Glutamatergic neuron (in vitro differentiated cells): ENCODE measurements around the gene PRKCA. TPM values are rescaled to one million over a fixed set of nuclear protein-coding genes. Genes with fewer than 3 reads are reported as not detected.

Source experiments
- DNase-seq: peaks from one replicate; pipeline ENCODE4 v3.0.0; 2022
- H3K27ac Mint-ChIP-seq: one replicate; pipeline ENCODE4 v1.8.0; 2020; ENCODE audit warnings: mild to moderate bottlenecking, mixed read lengths, inconsistent platforms; ENCODE audit not compliant: unreplicated experiment
- H3K27me3 Mint-ChIP-seq: one replicate; pipeline ENCODE4 v1.8.0; 2020; ENCODE audit warnings: mild to moderate bottlenecking, moderate library complexity, mixed read lengths, inconsistent platforms; ENCODE audit not compliant: unreplicated experiment
- H3K36me3 Mint-ChIP-seq: one replicate; pipeline ENCODE4 v1.8.0; 2020; ENCODE audit warnings: mild to moderate bottlenecking, mixed read lengths, inconsistent platforms; ENCODE audit not compliant: unreplicated experiment
- H3K4me1 Mint-ChIP-seq: one replicate; pipeline ENCODE4 v1.8.0; 2020; ENCODE audit warnings: mild to moderate bottlenecking, low read depth, mixed read lengths, inconsistent platforms; ENCODE audit not compliant: unreplicated experiment
- H3K4me3 Mint-ChIP-seq: one replicate; pipeline ENCODE4 v1.8.0; 2020; ENCODE audit warnings: mild to moderate bottlenecking, mixed read lengths, inconsistent platforms; ENCODE audit not compliant: unreplicated experiment
- H3K9me3 Mint-ChIP-seq: one replicate; pipeline ENCODE4 v1.8.0; 2020; ENCODE audit warnings: mild to moderate bottlenecking, moderate library complexity, mixed read lengths, inconsistent platforms; ENCODE audit not compliant: unreplicated experiment
- total RNA-seq: library from RNA; stranded (reverse); fragmentation: NEBNext Ultra II Directional; extraction: Animal tissue kit (Norgen Biotek cat#: 25700); gene quantifications from one replicate; pipeline ENCODE4 v1.2.1, GENCODE V29; 2021; ENCODE audit not compliant: unreplicated experiment
- TF ChIP-seq, protein P1 (sequence below): fragments of 200-600 bp; sonication (generic); IDR thresholded peaks from one replicate; pipeline ENCODE4 v1.5.0; 2021; ENCODE audit not compliant: partially characterized antibody, unreplicated experiment

PRKCA gene
- total RNA-seq, 1 donor from 2014 or later: 2.2 TPM

GRCh38 chr17:66738301-66738700, 435.9 kb downstream of the PRKCA start:
- TF ChIP-seq, protein P1, sequence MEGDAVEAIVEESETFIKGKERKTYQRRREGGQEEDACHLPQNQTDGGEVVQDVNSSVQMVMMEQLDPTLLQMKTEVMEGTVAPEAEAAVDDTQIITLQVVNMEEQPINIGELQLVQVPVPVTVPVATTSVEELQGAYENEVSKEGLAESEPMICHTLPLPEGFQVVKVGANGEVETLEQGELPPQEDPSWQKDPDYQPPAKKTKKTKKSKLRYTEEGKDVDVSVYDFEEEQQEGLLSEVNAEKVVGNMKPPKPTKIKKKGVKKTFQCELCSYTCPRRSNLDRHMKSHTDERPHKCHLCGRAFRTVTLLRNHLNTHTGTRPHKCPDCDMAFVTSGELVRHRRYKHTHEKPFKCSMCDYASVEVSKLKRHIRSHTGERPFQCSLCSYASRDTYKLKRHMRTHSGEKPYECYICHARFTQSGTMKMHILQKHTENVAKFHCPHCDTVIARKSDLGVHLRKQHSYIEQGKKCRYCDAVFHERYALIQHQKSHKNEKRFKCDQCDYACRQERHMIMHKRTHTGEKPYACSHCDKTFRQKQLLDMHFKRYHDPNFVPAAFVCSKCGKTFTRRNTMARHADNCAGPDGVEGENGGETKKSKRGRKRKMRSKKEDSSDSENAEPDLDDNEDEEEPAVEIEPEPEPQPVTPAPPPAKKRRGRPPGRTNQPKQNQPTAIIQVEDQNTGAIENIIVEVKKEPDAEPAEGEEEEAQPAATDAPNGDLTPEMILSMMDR: no peak
- Mint-ChIP-seq H3K27me3 (no peaks in the 10 kb centered on the region), H3K36me3 (no peaks in the 10 kb centered on the region), H3K4me1 (peaks cover 24% of the 10 kb centered on the region), H3K9me3 (no peaks in the 10 kb centered on the region), H3K4me3 (no peak overlapping the region), H3K27ac (no peak overlapping the region)
- DNase-seq: no peak

DNA sequence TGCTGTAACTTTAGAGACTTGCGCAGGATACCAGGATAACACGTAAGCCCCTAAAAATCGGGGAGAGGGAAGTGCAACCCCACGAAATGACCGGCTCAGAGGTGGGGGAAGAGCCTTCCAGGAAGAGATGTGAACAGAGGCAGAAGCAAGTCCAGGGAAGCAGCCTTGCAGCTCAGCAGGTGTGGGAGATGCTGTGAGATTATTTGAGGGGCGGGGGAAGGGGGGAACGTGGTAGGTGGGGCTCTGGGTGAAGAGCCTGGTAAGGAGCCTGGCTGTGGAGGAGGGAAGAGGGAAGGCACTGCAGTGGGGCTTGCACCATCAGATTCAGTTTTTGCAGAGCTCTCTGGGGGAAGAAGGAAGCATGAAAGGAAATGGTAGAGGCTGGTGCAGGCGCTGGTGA, 437.1 kb downstream of the PRKCA start:
- no peak overlapping the region for H3K27ac Mint-ChIP-seq
- no peak overlapping the region for H3K4me3 Mint-ChIP-seq
- H3K9me3 Mint-ChIP-seq: no peaks in the 10 kb centered on the region

DNA sequence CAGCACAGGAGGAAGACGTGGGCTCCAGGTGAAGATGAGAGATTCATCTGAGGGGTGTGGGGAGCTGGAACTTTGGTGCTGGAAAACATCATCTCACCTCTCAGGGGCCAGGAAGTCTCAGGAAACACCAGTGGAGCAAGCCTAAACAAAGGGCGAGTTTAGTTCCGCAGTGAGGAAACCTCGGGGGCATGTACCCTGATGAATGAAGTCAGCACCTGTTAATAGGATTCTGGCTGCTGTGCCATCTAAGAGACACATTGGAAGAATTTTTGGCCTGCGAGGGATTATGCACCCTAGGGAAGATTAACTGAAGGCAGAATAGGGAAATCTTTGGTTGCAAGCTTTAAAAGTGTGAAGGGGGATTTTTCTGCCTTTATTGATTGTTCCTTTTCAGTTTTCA, 437.8 kb downstream of the PRKCA start:
- TF ChIP-seq, protein P1: no peak
- Mint-ChIP-seq H3K9me3 (no peaks in the 10 kb centered on the region), H3K36me3 (no peaks in the 10 kb centered on the region), H3K4me1 (peaks cover 24% of the 10 kb centered on the region), H3K27ac (no peak overlapping the region), H3K4me3 (no peak overlapping the region), H3K27me3 (no peaks in the 10 kb centered on the region)
- DNase-seq: no peak

More for the DNA sequence above, 437.1 kb downstream of the PRKCA start:
- DNase-seq: no peak
- peaks cover 24% of the 10 kb centered on the region for H3K4me1 Mint-ChIP-seq
- TF ChIP-seq, protein P1: no peak
- no peaks in the 10 kb centered on the region for H3K27me3 Mint-ChIP-seq
- H3K36me3 Mint-ChIP-seq: no peaks in the 10 kb centered on the region

- Mint-ChIP-seq H3K4me3 (no peak overlapping the region), H3K9me3 (peaks cover 6% of the 10 kb centered on the region), H3K36me3 (no peaks in the 10 kb centered on the region), H3K27me3 (peaks cover 6% of the 10 kb centered on the region), H3K27ac (no peak overlapping the region), H3K4me1 (peaks cover 33% of the 10 kb centered on the region)
- TF ChIP-seq, protein P1: no peak
- no peak for DNase-seq
Observed at GRCh38 chr17:66743511-66743910, 441.1 kb downstream of the PRKCA start.

DNA sequence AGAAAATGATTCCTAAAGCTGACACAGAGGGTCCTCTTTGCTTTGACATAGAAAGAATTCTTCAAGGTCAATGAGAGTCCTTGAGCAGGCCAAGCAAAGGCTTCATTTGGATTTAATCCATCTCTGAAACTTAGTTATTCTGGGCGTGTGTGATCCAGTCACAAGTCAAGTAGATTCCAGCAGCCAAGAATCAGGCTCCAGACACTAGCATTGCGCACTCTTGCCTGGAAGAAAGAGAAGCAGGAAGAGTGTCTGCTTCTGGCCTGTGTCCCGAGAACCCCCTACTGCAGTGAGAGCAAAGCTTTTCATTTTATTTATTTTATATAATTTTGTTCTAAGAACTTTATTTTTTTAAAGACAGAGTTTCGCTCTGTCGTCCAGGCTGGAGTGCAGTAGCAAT, 444.3 kb downstream of the PRKCA start:
- peaks cover 32% of the 10 kb centered on the region for H3K4me1 Mint-ChIP-seq
- H3K4me3 Mint-ChIP-seq: no peak overlapping the region
- no peak overlapping the region for H3K27ac Mint-ChIP-seq

More for the DNA sequence above, 444.3 kb downstream of the PRKCA start:
- TF ChIP-seq, protein P1: no peak
- Mint-ChIP-seq H3K9me3 (peaks cover 6% of the 10 kb centered on the region), H3K27me3 (peaks cover 9% of the 10 kb centered on the region), H3K36me3 (no peaks in the 10 kb centered on the region)
- DNase-seq: no peak
